ENCODE measurements around the gene BRINP3.

- TF ChIP-seq CTCF (IDR thresholded peaks at IDR 0.05) (no peak), POLR2A (IDR thresholded peaks at IDR 0.05) (no peak)
Measured at GRCh38 chr1:190258003-190258402, 219.7 kb downstream of the BRINP3 start.

Data from adrenal gland (tissue), 5 donors.